Urinary bladder (tissue), 4 donors: ENCODE results near the gene SLC38A10. TPM values are rescaled to one million over a fixed set of nuclear protein-coding genes. Genes with fewer than 3 reads are reported as not detected.

Experiments
- DNase-seq: peaks from one replicate; pipeline ENCODE4 v3.0.0-alpha.2; 2015; ENCODE audit errors: extremely low spot score
- H3K27ac ChIP-seq: one replicate; pipeline ENCODE4 v1.5.1; 2013; ENCODE audit warnings: low read depth, mild to moderate bottlenecking, moderate library complexity
- H3K36me3 ChIP-seq: one replicate; pipeline ENCODE4 v1.6.1; 2013; ENCODE audit warnings: mild to moderate bottlenecking, moderate library complexity; ENCODE audit not compliant: insufficient read depth
- H3K4me1 ChIP-seq: one replicate; pipeline ENCODE4 v1.6.1; 2013; ENCODE audit warnings: mild to moderate bottlenecking, moderate library complexity; ENCODE audit not compliant: insufficient read depth
- H3K4me3 ChIP-seq: one replicate; pipeline ENCODE4 v1.5.1; 2013; ENCODE audit warnings: low read depth, low read length
- WGBS: extraction: QIAGEN DNeasy Blood & Tissue Kit; methylation state at CpG from one replicate; pipeline ENCODE4 v1.1.7; 2013; 5-methylcytosine and 5-hydroxymethylcytosine counted together
- polyA plus RNA-seq: library from polyadenylated mRNA; stranded (reverse); fragments of 200-250 nt; gene quantifications from one replicate; pipeline ENCODE4 v1.2.3, GENCODE V29; 2013
- total RNA-seq: library from RNA; depleted of rRNA; stranded (reverse); fragments of >200 nt; gene quantifications from one replicate; pipeline ENCODE4 v1.2.3, GENCODE V29; 2014
- donor health status: healthy with polysubstance abuse.
- donor health status: healthy.

SLC38A10 gene
- total and polyA plus RNA-seq, 2 donors = 28.5 to 82.3 TPM

DNA sequence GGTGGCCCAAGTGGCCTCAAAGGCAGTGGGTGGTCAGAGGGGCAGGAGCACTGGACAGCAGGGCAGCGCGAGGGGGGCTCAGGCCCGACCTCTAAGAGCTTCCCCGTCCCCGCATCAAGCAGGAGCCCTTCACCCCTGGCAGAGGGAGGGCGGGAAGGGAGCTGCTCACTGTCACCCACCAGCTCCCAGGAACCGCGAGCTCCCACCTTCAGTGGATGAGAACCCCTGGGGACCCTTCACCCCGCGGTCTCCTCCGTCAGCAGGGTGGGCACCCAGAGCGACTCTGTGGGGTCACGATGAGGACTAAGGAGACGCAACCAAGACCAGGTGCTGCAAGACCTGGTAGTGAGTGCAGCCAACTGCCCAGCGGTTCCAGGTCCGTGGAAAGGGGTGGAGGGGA is 86.0 kb downstream of the SLC38A10 start:
- WGBS = 95% methylated on average over 16 of the region's 16 CpGs
- Histone ChIP-seq H3K4me3 (no peak overlapping the region), H3K4me1 (no peaks in the 10 kb centered on the region), H3K27ac (no peak overlapping the region), H3K36me3 (no peaks in the 10 kb centered on the region)
- no peak for DNase-seq

DNA sequence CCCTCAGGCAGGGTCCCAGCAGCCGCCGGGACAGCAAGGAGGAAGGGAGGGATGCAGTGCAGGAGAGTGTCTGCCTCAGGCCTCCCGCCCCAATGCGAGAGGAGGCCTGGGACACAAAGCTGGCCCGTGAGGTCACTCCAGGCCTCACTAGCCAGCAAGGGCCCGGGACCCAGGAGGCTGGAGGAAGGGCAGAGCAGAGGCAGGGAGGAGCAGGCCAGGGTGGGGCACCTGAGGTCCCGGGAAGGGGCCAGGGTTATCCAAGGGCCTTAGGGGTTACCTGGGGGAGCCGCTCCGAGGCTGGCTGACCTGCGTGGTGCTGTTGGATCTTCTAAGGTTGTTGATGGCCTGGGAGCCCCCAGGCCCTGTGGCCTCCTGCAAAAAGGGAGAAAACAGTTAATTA is 86.5 kb downstream of the SLC38A10 start:
- no peak for DNase-seq
- Histone ChIP-seq H3K4me3 (no peak overlapping the region), H3K4me1 (no peaks in the 10 kb centered on the region), H3K27ac (no peak overlapping the region), H3K36me3 (no peaks in the 10 kb centered on the region)
- 94% methylated on average over 10 of the region's 10 CpGs for WGBS

DNA sequence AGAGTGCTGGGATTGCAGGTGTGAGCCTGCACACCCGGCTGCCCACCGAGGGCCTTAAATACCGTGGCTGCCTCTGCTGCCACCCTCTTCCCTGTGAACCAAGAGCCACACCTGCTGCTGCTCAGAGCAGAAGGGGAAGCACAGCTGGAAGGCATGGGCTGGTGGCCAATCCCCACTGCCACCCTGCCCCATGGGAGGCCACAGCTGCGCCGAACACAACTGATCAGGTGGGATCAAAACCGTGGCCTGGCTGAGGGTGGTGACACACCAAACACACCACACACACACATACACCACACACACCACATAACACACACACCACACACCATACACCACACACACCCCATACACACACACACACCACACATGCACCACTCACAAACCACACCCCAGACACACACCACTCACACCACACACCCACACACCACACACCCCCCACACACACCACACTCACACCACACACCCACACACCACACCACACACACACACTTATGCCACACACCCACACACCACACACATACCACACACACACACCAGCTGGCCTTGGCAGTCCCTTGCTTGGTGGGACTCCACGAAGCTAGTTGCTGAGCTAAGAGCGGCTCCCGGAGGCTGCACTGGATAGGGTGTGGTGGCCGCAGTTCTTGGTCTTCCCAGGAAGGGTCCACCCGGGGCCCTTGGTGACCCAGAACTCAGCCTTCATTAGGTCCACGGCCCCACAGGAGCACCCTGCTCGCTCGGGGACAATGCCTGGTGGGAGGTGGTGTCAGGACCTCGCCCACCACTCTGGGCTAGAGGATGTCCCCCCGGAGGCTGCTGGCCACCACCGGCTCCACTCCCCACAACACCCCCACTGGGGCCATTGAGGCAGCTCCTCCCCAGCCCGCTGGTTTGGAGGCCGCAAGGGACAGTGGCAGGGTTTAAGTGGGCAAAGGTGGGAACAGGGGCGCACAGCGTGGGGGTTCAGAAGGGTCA is 87.2 kb downstream of the SLC38A10 start:
- no peak for DNase-seq
- WGBS = 90% methylated on average over 21 of the region's 21 CpGs
- Histone ChIP-seq H3K27ac (no peak overlapping the region), H3K36me3 (no peaks in the 10 kb centered on the region), H3K4me1 (no peaks in the 10 kb centered on the region), H3K4me3 (no peak overlapping the region)

DNA sequence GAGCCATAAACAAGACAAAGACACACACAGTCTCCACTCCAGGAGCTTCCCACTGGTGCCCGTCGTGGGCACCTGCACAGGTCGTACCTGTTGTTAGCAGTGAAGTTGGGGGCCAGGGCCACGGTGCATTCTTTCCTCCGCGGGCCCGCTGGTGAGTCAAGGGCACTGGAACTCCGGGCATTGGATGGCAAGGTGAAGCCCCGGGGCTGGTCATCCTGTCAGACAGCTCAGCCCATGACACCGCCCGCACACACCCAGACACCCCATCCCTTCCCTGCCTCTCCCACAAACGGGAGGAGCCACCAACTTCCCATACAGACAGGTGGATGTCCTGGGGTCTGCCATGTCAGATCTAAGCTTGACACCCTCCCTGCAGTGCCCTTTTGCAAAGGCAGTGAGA is 88.5 kb downstream of the SLC38A10 start:
- Histone ChIP-seq H3K4me3 (no peak overlapping the region), H3K27ac (no peak overlapping the region), H3K4me1 (no peaks in the 10 kb centered on the region), H3K36me3 (no peaks in the 10 kb centered on the region)
- DNase-seq = no peak
- whole genome bisulfite sequencing = 92% methylated on average over 12 of the region's 12 CpGs

DNA sequence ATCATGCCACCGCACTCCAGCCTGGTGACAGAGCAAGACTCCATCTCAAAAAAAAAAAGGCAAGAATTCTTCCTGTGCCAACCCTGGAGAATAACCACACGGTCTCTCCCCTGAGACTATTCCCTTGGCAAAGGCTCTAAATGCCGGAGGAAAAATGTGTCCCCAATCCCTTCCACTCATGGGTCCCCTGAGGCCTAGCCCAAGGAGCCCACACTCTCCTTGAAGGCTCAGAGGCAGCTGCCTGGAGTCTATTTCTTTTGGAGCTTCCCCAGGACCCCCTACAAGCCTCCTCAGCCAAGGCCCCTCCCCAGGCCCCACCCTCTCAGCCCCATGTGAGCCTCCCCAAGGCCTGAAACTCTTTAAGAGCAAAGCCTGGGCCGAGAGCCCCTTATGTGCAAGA is 88.9 kb downstream of the SLC38A10 start:
- no peak for DNase-seq
- Histone ChIP-seq H3K27ac (no peak overlapping the region), H3K36me3 (no peaks in the 10 kb centered on the region), H3K4me1 (no peaks in the 10 kb centered on the region), H3K4me3 (no peak overlapping the region)
- 79% methylated on average over 4 of the region's 4 CpGs for WGBS

DNA sequence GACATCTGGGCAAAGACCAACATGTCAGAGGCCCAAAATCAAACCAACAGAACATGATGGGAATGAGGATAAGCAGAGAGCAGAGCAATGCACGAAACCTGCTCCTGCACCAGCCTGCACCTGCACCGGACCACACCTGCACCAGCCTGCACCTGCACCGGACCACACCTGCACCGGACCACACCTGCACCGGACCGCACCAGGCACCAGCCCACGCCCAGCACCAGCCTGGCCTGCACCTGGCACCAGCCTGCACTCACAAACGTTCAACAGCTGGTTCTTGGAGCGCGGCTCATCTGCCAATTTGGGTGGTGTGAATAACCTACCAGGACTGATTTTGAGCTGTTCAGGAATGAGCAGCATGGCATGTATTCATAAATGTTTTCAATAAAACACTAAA is 90.5 kb downstream of the SLC38A10 start:
- H3K27ac ChIP-seq = no peak overlapping the region
- no peaks in the 10 kb centered on the region for H3K36me3 ChIP-seq
- DNase-seq = no peak
- H3K4me3 ChIP-seq = no peak overlapping the region
- WGBS = 83% methylated on average over 10 of the region's 10 CpGs
- H3K4me1 ChIP-seq = no peaks in the 10 kb centered on the region

DNA sequence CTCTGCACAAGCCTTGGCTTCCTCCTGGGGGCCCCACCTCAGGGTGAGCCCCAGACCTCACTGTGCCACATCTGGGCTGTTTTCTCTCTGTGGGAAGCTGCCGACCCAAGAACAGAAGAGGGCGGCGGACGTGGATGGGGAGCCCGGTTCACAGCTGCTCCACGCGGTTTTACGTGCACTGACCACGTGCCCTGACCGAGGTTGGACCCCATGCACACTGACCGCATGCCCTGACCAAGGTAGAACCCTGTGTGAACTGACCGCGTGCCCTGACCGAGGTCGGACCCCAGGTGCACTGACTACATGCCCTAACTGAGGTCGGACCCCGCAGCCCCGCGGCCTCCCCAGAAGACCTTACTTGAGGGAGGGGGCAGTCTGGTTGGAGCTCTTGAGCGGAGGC is 92.0 kb downstream of the SLC38A10 start:
- Histone ChIP-seq H3K36me3 (no peaks in the 10 kb centered on the region), H3K4me3 (no peak overlapping the region), H3K4me1 (no peaks in the 10 kb centered on the region), H3K27ac (no peak overlapping the region)
- no peak for DNase-seq
- WGBS = 94% methylated on average over 20 of the region's 20 CpGs

DNA sequence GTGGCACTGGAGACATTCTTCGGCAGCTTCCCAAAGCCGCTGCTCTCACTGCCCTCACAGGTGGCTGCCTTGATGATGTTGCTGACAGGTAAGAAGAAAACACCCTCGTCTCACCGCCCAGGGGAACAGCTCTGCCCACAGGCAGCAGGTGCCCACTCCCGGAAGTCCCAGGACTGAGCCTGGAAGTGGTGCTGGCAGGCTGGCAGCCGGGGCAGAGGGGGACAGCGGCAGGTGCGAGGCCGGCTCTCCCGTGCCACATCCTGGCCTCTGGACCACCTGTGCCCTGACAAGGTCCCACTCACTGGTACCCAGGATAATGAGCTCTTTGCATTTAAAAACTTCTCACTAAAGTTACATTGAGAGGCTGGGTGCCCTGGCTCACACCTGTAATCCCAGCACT is 92.8 kb downstream of the SLC38A10 start:
- Histone ChIP-seq H3K4me3 (no peak overlapping the region), H3K27ac (no peak overlapping the region), H3K4me1 (no peaks in the 10 kb centered on the region), H3K36me3 (no peaks in the 10 kb centered on the region)
- DNase-seq = no peak
- 96% methylated on average over 10 of the region's 10 CpGs for WGBS

DNA sequence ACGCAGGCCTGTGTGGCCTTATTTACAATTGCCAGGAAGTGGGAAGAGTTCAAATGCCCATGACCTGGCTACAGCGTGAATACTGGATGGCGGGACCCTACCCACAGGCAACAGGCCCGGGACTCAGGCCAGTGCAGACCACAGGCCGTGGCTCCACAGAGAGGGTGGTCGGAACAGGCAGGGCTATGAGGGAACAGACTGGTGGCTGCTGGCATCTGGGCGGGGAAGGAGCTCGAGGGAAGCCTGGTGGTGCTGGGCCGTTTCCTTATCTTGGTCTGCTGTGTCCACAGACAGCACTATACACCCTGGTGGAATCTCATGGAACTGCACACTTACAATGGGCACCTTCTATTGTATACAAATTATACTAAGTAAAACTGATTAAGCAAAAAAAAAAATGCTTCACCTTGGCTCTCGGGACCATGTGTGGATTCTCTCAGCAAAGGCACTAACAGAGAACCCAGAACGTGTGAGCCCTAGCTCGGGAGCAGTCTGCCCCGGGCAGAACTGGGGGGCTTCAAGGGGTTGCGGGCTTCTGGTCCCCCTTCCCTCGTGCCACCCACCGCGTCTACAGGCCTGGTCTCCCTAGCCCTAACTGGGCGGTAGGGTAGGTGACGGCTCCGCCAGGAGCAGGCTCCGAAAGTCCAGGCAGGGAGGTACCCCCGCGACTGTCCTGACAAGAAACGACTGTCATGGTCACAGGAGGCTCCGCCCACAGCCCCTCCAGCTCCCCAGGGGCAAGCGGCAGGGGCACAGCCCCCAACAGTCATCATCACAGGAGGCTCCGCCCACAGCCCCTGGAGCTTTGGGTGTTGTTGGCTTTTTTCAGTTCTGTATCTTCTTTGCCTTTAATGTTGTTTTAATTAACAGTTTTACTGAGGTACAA is 94.2 kb downstream of the SLC38A10 start:
- Histone ChIP-seq H3K4me3 (no peak overlapping the region), H3K4me1 (no peaks in the 10 kb centered on the region), H3K36me3 (no peaks in the 10 kb centered on the region), H3K27ac (no peak overlapping the region)
- WGBS = 75% methylated on average over 27 of the region's 27 CpGs
- DNase-seq = no peak

DNA sequence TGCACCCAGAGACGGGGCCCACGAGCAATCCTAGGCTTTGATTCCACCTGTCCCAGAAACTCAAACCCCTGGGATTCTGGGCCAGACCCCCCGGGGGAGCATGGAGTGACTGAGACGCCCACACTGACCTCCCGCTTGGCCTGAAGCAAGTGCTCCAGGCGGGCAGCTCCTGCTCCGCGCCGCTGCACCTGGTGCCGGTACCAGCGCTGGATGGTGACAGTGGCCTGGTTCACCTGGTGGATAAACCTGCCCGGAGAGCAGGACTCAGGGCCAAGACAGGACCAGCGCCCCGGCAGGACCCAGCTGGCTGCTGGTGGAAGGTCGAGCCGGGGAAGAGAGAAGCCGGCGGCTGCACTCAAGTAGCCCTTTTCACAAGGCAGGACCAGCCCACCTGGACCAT is 94.9 kb downstream of the SLC38A10 start:
- H3K27ac ChIP-seq = no peak overlapping the region
- H3K4me1 ChIP-seq = no peaks in the 10 kb centered on the region
- no peak for DNase-seq
- H3K36me3 ChIP-seq = no peaks in the 10 kb centered on the region
- 95% methylated on average over 18 of the region's 18 CpGs for WGBS
- H3K4me3 ChIP-seq = no peak overlapping the region

DNA sequence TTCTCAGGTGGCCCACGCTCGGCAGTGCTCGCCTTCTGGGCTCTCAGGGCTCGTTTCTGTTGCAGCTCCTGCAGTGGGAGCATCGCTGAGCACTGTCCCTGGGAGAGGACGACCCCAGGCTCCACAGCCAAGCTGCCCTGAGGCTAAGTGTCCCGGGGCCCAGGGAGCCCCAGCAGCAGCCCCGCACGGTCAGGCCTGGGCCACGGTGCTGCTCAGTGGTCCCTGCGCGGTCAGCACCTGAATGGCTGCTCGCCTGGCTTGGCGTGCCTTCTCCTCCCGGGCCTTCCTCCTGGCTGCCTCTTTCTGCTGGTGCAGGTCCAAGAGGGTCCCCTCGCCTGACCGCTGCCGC is 95.7 kb downstream of the SLC38A10 start:
- DNase-seq = no peak
- no peaks in the 10 kb centered on the region for H3K4me1 ChIP-seq
- H3K4me3 ChIP-seq = no peak overlapping the region
- no peak overlapping the region for H3K27ac ChIP-seq
- H3K36me3 ChIP-seq = no peaks in the 10 kb centered on the region
- 93% methylated on average over 18 of the region's 18 CpGs for WGBS

DNA sequence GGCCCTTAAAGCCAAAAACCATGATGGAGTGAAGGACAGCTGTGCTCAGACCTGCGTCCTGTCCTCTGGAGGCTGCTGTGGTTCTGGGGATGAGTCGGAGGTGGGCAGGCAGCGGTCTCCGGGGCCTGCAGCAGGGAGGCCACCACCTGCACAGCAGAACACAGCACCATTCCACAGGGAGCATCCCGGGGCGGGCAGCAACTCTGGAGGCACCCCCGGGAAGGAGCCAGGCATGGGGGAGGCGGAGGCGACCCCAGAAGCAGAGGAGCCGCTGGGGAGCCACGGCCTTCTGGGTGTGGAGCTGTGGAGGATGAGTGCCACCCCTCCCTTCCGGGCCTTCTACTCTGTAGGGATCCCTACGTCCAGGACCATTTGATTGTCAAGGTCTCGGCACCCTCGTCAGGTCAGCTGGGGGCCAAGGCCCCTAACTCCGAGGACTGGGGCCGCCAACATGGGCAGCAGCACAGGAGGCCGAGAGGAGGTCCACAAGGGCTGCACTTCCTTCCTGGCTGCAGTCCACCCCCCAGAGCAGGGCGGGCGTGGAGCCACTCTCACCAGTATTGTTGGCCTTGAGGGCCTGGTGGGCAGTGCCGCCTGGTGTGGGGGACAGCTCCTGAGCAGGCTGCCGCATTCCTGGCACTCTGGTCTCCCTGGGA is 96.2 kb downstream of the SLC38A10 start:
- no peaks in the 10 kb centered on the region for H3K4me1 ChIP-seq
- 94% methylated on average over 22 of the region's 22 CpGs for WGBS
- H3K4me3 ChIP-seq = no peak overlapping the region
- H3K36me3 ChIP-seq = no peaks in the 10 kb centered on the region
- DNase-seq = no peak
- H3K27ac ChIP-seq = no peak overlapping the region

DNA sequence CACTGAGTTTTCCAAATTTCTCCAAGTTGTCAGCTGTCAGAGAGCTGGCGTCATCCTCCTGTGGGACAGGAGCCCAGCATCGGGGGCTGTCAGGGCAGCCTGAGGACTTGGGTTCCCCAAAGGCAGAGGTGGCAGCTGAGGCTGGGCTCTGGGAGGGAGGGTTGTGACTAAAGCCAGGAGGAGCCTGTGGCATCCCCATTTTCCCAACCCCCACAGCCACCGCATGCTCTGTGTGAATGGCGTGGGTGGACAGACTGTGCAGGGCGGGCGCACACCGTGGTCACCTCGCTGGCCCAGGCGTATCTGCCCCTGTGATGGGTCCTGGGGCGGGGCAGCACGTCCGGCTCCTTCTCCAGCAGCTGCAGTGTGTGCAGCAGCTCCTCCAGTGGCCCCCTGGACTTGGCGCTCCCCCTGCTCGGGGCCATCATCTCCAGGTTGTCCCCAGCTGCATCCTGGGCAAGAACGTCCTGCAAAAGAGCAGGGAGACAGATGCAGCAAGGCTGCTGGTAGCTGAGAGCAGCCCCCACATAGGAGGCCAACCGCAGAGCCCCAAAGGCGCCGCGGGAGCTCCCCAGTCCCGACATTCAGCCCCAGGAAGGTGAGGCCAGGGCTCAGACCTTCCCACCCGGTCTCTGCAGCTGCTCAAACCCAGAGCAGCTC is 97.1 kb downstream of the SLC38A10 start:
- WGBS = 89% methylated on average over 21 of the region's 21 CpGs
- H3K36me3 ChIP-seq = no peaks in the 10 kb centered on the region

More for the DNA sequence above, 97.1 kb downstream of the SLC38A10 start:
- no peak overlapping the region for H3K27ac ChIP-seq
- DNase-seq = no peak
- no peaks in the 10 kb centered on the region for H3K4me1 ChIP-seq
- no peak overlapping the region for H3K4me3 ChIP-seq
